Left ventricle myocardium inferior (tissue), 1 donor: ENCODE results near the gene TLL2. TPM values are rescaled to one million over a fixed set of nuclear protein-coding genes. Genes with fewer than 3 reads are reported as not detected.

Source experiments
- DNase-seq: peaks from one replicate; pipeline ENCODE4 v3.0.0-alpha.2; 2020
- H3K27ac ChIP-seq: fragments of 200-600 bp; replicated peaks from 2 replicates; pipeline ENCODE4 v1.8.0; 2021
- H3K27me3 ChIP-seq: fragments of 200-600 bp; 2 replicates; pipeline ENCODE4 v1.8.0; 2021; ENCODE audit warnings: low read depth
- H3K36me3 ChIP-seq: fragments of 200-600 bp; 2 replicates; pipeline ENCODE4 v1.8.0; 2021
- H3K4me1 ChIP-seq: fragments of 200-600 bp; 2 replicates; pipeline ENCODE4 v1.8.0; 2021
- H3K4me3 ChIP-seq: fragments of 200-600 bp; 2 replicates; pipeline ENCODE4 v1.8.0; 2021; ENCODE audit warnings: mild to moderate bottlenecking, moderate library complexity
- H3K9me3 ChIP-seq: fragments of 200-600 bp; replicated peaks from 2 replicates; pipeline ENCODE4 v1.8.0; 2021
- CTCF ChIP-seq: fragments of 200-600 bp; IDR thresholded peaks from 2 replicates; pipeline ENCODE4 v1.8.0; 2021; ENCODE audit warnings: antibody characterized with exemption, mild to moderate bottlenecking, borderline replicate concordance
- intact Hi-C: fragments of 100-400 bp; cut with micrococcal nuclease; formaldehyde crosslinking; loops from one replicate; pipeline ENCODE4 v1.11.0; 2022
- total RNA-seq: library from RNA; stranded (reverse); fragmentation: NEBNext Ultra II Directional; extraction: Animal tissue kit (Norgen Biotek cat#: 25700); gene quantifications from one replicate; pipeline ENCODE4 v1.2.1, GENCODE V29; 2021
- donor health status: DM: no; HTN: yes; CAD: no; lungs with severe emphysema.

TLL2 gene
- total RNA-seq, 1 donor from 2014 or later, result 7.0 TPM

GRCh38 chr10:96536129-96536528 is 22.4 kb upstream of the TLL2 start:
- H3K4me1 ChIP-seq, result peaks cover 11% of the 10 kb centered on the region
- DNase-seq, result no peak
- intact Hi-C loops, result no loop called here

GRCh38 chr10:96532523-96532922 is 18.8 kb upstream of the TLL2 start:
- peaks cover 26% of the 10 kb centered on the region for H3K4me1 ChIP-seq
- H3K9me3 ChIP-seq, result no peaks in the 10 kb centered on the region
- H3K36me3 ChIP-seq, result peaks cover 48% of the 10 kb centered on the region
- DNase-seq, result no peak
- no peak for TF ChIP-seq CTCF
- no peaks in the 10 kb centered on the region for H3K27me3 ChIP-seq
- H3K4me3 ChIP-seq, result no peak overlapping the region
- H3K27ac ChIP-seq, result no peak overlapping the region
- intact Hi-C loops, result no loop called here

More at GRCh38 chr10:96536129-96536528, 22.4 kb upstream of the TLL2 start:
- Histone ChIP-seq H3K4me3 (no peak overlapping the region), H3K27ac (no peak overlapping the region), H3K27me3 (no peaks in the 10 kb centered on the region), H3K36me3 (peaks cover 32% of the 10 kb centered on the region), H3K9me3 (no peaks in the 10 kb centered on the region)
- TF ChIP-seq CTCF, result no peak

GRCh38 chr10:96529634-96530279 is 16.0 kb upstream of the TLL2 start:
- no peak for DNase-seq
- Histone ChIP-seq H3K27me3 (no peaks in the 10 kb centered on the region), H3K9me3 (no peaks in the 10 kb centered on the region), H3K27ac (peak overlapping the region; percentile 34), H3K36me3 (peaks cover 69% of the 10 kb centered on the region), H3K4me1 (peaks cover 30% of the 10 kb centered on the region), H3K4me3 (no peak overlapping the region)
- TF ChIP-seq CTCF, result no peak
- intact Hi-C loops, result no loop called here

GRCh38 chr10:96524741-96525140 is 11.0 kb upstream of the TLL2 start:
- intact Hi-C loops, result no loop called here
- Histone ChIP-seq H3K36me3 (peaks cover 66% of the 10 kb centered on the region), H3K4me3 (no peak overlapping the region), H3K27ac (no peak overlapping the region), H3K4me1 (peaks cover 20% of the 10 kb centered on the region), H3K27me3 (no peaks in the 10 kb centered on the region), H3K9me3 (no peaks in the 10 kb centered on the region)
- DNase-seq, result no peak
- no peak for TF ChIP-seq CTCF

- no peak for DNase-seq
- Histone ChIP-seq H3K4me3 (no peak overlapping the region), H3K9me3 (no peaks in the 10 kb centered on the region), H3K27me3 (no peaks in the 10 kb centered on the region), H3K36me3 (peaks cover 22% of the 10 kb centered on the region), H3K27ac (no peak overlapping the region), H3K4me1 (peaks cover 22% of the 10 kb centered on the region)
- TF ChIP-seq CTCF, result no peak
- intact Hi-C loops, result no loop called here
Observed at GRCh38 chr10:96517284-96517683, 3.6 kb upstream of the TLL2 start.
